Head of caudate nucleus (tissue), 42 donors: Measurements from ENCODE around the gene ADAMTS2.
"Not testable (repeated sequence)": the region's sequence is repeated elsewhere in the genome, so short reads cannot be mapped to it uniquely, and the experiment has no call there.

Experiments
- DNase-seq, 42 donors: peaks; one replicate each; pipeline versions ENCODE4 v3.0.0 to v3.0.0-alpha.2; 2020 to 2021; ENCODE audit warnings: mixed read lengths in 7 of 42
- intact Hi-C: fragments of 100-400 bp; cut with DNase I; formaldehyde crosslinking; loops from one replicate; pipeline ENCODE4 v1.15.0; 2022

Gene ADAMTS2

GRCh38 chr5:179332741-179333290 lies 12.4 kb downstream of the ADAMTS2 start:
- intact Hi-C loops = no loop called here
- DNase-seq = no peak

DNA sequence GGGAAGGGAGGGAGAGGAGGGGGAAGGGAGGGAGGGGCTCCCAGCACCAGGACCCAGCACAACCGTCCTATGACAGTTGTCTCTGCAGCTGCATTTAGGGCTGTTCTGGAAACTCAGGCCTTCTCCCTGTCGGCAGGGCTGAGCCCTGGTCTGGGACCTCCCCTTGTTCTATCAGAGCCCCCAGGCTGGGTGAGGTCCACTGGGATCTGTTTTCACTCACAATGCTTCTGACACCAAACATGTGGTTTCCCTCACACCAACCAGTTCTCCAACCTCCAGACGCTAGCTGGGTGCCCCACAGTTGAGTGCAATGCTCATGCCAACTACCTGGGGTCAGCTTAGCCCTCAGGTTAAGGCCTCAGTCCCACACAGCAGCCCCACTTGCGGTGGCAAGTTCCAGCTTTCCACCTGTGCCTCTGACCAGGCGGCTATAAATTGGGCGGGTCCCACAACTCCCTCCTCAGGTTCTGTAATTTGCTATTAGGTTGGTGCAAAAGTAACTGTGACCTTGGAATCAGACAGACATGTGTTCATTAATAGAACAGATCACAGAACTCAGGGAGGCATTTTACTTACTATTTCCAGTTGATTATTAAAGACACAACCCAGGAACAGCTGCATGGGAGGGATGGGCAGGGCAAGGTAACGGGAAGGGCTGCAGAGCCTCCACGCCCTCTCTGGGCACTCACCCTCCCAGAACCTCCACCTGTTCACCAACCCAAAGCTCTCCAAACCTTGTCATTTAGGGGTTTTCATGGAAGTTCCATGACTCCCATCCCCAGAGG lies 13.5 kb downstream of the ADAMTS2 start:
- intact Hi-C loops = no loop called here
- no peak for DNase-seq

- no peak for DNase-seq
These were observed 14.9 kb downstream of the ADAMTS2 start for GRCh38 chr5:179330186-179330900.

DNA sequence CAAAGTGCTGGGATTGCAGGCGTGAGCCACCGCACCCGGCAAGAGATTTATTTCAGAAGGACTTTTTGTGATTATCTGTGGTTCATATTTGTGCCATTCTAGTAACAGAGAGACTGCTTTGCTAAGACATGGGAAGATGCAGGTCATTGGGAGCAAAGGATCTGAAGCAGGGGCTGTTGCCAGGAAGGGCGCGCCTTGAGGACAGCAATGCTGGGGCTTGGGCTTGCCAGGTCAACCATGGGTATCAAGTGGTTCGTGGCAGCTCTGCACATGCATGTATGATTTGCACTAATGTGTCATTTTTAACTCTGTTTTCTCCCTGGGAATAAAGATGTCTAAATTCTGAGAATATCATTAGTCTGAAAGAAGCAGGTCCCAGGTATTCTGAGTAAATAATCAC lies 17.0 kb downstream of the ADAMTS2 start:
- DNase-seq = no peak
- intact Hi-C loops = no loop called here

More at GRCh38 chr5:179330186-179330900, 14.9 kb downstream of the ADAMTS2 start:
- intact Hi-C loops = no loop called here

- intact Hi-C loops = no loop called here
- no peak for DNase-seq
These were observed 18.1 kb downstream of the ADAMTS2 start for GRCh38 chr5:179327021-179327735.

- intact Hi-C loops = no loop called here
- DNase-seq = no peak
These were observed 18.9 kb downstream of the ADAMTS2 start for GRCh38 chr5:179326122-179326927.

- peak in 1 of 42 donors; percentile 17 for DNase-seq
- intact Hi-C loops = no loop called here
These were observed 19.8 kb downstream of the ADAMTS2 start for GRCh38 chr5:179325296-179326031.

GRCh38 chr5:179324760-179325295 lies 20.4 kb downstream of the ADAMTS2 start:
- DNase-seq = no peak
- intact Hi-C loops = no loop called here

DNA sequence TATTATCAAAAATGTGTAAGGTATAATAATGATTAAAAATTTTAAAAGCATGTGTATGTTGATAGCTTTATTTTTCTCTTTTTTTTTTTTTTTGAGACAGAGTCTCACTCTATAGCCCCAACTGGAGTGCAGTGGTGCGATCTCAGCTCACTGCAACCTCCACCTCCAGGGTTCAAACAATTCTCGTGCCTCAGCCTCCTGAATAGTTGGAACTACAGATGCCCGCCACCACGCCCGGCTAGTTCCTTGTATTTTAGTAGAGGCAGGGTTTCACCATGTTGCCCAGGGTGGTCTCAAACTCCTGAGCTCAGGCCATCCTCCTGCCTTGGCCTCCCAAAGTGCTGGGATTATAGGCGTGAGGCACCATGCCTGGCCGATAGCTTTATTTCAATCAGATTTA lies 20.9 kb downstream of the ADAMTS2 start:
- intact Hi-C loops = not testable (repeated sequence)
- peak in 1 of 42 donors; percentile 26 for DNase-seq

DNA sequence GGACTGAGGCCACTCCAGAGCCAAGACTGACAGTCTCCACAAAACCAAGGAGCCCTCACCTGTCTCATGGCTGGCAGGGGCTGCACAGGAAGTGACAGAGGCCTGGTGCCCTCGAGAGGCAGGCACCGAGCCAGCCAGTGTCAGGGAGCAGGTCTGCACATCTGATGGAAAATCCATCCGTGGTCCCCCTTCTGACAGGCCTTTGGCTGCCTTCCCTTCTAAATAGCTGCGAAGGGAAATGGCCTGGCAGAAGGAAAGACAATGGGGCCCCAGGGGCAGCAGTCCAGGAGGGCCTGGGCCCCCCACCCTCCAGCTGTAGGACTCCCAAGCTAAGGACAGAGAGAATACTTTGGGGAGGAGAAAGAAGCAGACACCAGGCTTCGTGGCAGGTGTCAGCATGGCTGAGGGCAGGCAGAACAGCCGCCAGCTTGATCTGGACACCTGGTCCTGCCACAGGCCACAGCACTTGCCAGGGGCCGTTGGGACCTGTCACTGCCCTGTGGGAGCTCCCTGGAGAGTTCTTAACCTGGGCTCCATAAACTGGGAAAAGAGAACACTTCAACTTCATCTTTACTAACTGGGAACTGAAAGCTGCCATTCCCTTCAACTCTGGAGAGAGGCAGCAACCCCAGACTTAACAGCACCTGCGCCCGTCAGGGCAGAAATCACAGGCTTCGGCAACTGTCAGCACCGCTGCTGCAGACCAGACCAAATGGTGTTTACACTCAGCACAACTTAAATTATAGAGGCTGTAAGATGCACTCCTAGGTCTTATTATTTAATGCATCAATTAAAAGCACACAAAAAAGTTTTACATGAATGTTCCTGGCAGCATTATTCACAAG lies 22.0 kb downstream of the ADAMTS2 start:
- DNase-seq = peak in 2 of 42 donors; percentile 7 to 18
- intact Hi-C loops = no loop called here

DNA sequence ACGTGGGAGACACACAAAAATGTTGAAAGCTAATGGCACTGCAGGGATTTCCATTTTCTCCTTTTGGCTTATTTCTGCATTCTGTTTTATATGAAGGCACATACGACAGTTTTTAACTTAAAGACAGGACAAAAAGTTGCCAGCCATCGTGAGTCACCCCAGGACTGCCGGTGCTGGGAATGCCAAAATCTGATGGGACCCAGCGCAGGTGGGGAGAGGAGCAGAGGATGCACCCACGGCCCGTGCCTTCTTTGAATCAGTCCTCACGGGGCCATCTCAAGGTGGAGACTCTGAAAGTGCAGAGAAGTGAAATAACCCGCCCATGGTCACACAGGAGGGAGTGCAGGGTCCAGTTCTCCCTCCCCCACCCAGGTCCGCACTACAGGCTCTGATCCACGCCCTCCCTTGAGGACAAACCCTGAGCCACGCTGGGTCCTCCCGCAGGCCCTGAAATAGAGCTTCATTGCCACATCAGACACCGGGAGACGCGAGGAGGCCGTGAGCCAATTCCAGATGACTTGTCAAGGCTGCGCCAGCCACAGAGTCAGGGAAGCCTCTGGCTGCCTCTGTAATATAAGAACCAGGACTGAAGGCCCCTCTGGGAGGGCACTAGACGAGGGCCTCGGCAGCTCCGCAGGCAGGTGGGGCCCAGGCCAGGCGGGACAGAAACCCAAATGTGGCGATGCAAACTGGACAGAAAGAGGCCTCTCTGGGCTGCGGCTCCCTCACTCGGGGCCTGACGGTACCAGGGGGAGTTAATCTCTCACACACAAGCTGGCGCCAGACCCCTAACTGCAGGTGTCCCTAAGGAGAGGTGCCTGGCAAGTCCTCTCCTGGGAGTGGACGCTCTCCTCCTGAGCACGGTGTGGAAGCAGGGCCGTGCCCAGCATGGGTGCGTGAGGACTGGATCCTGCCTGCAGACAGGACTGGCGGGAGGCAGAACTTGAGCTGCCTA lies 22.9 kb downstream of the ADAMTS2 start:
- peak in 2 of 42 donors; percentile 13 to 28 for DNase-seq
- intact Hi-C loops = no loop called here

DNA sequence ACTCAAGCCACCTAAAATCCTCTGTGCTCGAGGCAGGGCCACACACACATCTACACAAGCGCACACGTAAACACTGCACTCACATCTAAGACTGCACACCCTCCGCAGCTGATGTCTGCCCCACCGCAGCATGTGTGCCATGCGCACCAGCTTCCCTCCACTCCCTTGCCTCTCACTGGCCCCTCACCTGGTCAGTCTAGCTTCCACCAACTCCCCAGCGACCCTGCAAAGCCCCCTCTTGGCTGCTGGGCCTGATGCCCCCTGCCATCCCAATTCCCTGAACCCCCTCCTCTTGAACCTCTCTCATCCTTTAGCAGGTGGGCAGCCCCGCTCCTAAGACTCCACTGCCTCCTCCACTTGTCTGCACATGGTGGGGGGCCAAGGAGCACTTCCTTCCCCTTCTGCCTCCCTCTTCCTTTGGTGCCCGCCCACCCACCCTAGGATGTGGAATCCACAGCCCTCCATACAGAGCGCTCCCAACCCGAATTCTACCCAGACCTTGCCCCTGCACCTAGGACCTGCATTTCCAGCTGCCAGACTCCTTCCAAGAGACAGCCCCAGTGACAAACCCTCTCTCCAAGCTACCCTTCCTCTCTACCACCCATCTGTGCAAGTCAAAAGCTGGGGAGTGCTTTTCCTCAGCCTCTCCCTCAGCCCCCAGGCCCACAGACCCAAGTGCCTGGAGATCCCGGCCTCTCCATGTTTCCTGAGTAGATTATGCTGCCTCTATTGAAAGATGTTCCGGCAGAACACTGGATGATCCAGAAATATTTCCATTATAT lies 23.9 kb downstream of the ADAMTS2 start:
- DNase-seq = peak in 1 of 42 donors; percentile 28

DNA sequence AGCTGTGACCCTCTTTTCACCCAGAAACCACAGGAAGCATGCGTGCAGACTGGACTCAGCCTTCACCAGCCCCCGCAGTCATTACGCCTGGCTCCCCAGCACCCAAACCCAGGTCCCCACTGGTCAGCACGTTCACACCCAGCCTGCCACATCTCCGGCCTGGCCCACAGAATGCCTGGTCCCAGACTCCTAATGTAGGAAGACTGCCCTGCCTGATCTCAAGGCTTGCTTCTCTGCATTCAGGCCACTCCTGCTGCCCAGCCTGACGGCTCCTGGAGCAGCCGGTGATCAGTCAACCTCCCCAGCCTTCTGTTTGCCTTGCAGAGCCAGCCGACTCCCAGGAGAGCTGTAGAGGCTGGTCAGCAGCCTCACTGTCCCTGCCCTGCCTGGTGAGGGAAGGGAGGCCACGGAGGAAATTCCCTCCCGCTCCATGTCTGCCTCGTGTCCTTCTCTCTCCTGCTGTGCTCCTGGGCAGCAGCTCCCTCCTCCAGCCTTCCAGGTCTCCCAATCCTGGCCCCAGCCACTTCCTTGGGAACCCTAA lies 25.4 kb downstream of the ADAMTS2 start:
- no peak for DNase-seq
- intact Hi-C loops = no loop called here

More for the DNA sequence above, 23.9 kb downstream of the ADAMTS2 start:
- intact Hi-C loops = no loop called here

DNA sequence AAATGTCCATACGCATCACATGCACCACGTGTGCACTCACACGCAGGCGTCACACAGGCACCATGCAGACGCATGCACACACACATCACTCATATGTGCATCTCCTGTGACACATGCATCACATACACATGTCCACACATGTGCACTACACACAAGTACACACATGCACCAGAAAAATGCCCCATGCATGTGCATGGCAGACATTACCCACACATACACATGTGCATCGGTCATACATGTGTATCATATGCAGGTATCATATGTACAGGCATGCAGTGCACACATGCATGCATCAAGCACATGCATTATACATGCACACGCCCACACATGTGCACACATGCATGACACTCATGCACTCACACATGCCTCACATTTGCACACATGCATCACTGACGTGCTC lies 26.1 kb downstream of the ADAMTS2 start:
- intact Hi-C loops = no loop called here
- DNase-seq = no peak
